Transverse colon (tissue), 4 donors: ENCODE measurements around the gene IL23A.

Experiments
- CTCF ChIP-seq, 5 experiments: fragments of 200-600 bp in 3 of 5; fragments of 450-650 bp in 2 of 5; sonication (generic) in 3 of 5; IDR thresholded peaks; 1 replicate in 2 of 5; 2 replicates in 3 of 5; pipeline ENCODE4 v1.5.1; 2016 to 2017; ENCODE audit warnings: antibody characterized with exemption in 5 of 5, inconsistent platforms in 3 of 5, mild to moderate bottlenecking in 2 of 5, moderate library complexity in 1 of 5
- POLR2AphosphoS5 ChIP-seq, 3 donors: sonication (generic); formaldehyde crosslinking; IDR thresholded peaks; one replicate each; pipeline ENCODE4 v1.6.1; 2016; ENCODE audit warnings: antibody characterized with exemption in 3 of 3

GRCh38 chr12:56358836-56359532 lies 20.3 kb downstream of the IL23A start:
- TF ChIP-seq CTCF (IDR thresholded peaks at IDR 0.05) (no peak), POLR2AphosphoS5 (IDR thresholded peaks at IDR 0.05) (peak; percentile 13 to 36 (median 33))
